C4-2B (cell line): ENCODE data around the gene EARS2.
"Not testable (repeated sequence)": the region's sequence is repeated elsewhere in the genome, so short reads cannot be mapped to it uniquely, and the experiment has no call there.

Experiments
- H3K27ac ChIP-seq: fragments of 450-650 bp; 2 replicates; pipeline ENCODE4 v1.5.1; 2017
- CTCF ChIP-seq: fragments of 450-650 bp; conservative IDR thresholded peaks from 2 replicates; pipeline ENCODE4 v1.5.1; 2017; ENCODE audit warnings: mild to moderate bottlenecking
- ZFX ChIP-seq: fragments of 450-650 bp; IDR thresholded peaks from 2 replicates; pipeline ENCODE4 v1.6.1; 2017

EARS2 gene

GRCh38 chr16:23587726-23588125 is 30.6 kb upstream of the EARS2 start:
- H3K27ac ChIP-seq: no peak overlapping the region
- TF ChIP-seq CTCF (no peak), ZFX (no peak)

GRCh38 chr16:23584186-23585076 is 27.3 kb upstream of the EARS2 start:
- H3K27ac ChIP-seq: no peak overlapping the region
- TF ChIP-seq ZFX (no peak), CTCF (no peak)

- not testable (repeated sequence) for H3K27ac ChIP-seq
These were observed 26.1 kb upstream of the EARS2 start for GRCh38 chr16:23583271-23583670.

- no peak overlapping the region for H3K27ac ChIP-seq
- no peak for TF ChIP-seq ZFX
- no peak for TF ChIP-seq CTCF
These were observed 24.6 kb upstream of the EARS2 start for GRCh38 chr16:23581764-23582163.

GRCh38 chr16:23580391-23580790 is 23.2 kb upstream of the EARS2 start:
- H3K27ac ChIP-seq: no peak overlapping the region

DNA sequence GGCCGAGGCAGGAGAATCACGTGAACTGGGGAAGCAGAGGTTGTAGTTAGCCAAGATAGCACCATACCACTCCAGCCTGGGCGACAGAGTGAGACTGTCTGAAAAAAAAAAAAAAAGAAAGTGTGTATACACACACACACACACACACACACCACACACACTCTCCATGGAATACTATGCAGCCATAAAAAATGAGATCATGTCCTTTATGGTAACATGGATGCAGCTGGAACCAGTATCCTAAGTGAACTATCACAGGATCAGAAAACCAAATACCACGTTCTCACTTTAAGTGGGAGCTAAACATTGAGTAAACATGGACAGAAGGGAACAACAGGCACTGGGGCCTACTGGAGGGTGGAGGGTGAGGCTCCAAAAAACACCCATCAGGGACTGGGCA is 22.2 kb upstream of the EARS2 start:
- no peak overlapping the region for H3K27ac ChIP-seq
- TF ChIP-seq ZFX (no peak), CTCF (no peak)

More at GRCh38 chr16:23580391-23580790, 23.2 kb upstream of the EARS2 start:
- TF ChIP-seq CTCF (no peak), ZFX (no peak)

GRCh38 chr16:23578101-23578830 is 21.1 kb upstream of the EARS2 start:
- H3K27ac ChIP-seq: no peak overlapping the region

More at GRCh38 chr16:23578101-23578830, 21.1 kb upstream of the EARS2 start:
- TF ChIP-seq ZFX (no peak), CTCF (no peak)
